GOT3 (cell line): ENCODE measurements around the gene PDE7B.
"Not testable (repeated sequence)": the region's sequence is repeated elsewhere in the genome, so short reads cannot be mapped to it uniquely, and the experiment has no call there.

Experiments used
- DNase-seq: peaks from one replicate; lab custom pipeline; 2025; ENCODE audit warnings: mixed read lengths; lab: John Stamatoyannopoulos, UW

PDE7B gene

DNA sequence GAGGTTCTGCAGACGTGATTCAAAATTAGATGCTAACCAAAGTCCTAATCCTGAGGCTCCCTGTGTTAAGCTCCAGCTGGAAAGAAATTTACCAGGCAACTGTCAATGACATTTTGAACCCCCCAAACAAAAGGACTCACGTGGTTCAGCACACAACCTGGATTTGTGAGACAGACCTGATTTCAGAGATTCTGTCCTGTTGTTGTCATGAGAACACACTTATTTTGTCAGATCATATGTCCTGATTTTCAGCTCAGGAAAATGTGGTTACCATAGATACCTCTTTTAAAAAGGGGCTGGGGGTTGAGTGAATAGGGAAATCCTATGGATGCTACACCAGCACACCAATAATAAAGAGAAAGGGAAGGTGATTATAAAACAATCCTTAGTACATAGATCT is 337.0 kb downstream of the PDE7B start:
- no peak for DNase-seq

- no peak for DNase-seq
Observed at GRCh38 chr6:136189104-136189503, 337.6 kb downstream of the PDE7B start.

- no peak for DNase-seq
Observed at GRCh38 chr6:136191606-136192312, 340.3 kb downstream of the PDE7B start.

- DNase-seq = no peak
Observed at GRCh38 chr6:136192902-136193301, 341.4 kb downstream of the PDE7B start.

- DNase-seq = no peak
Observed at GRCh38 chr6:136201732-136202131, 350.2 kb downstream of the PDE7B start.

DNA sequence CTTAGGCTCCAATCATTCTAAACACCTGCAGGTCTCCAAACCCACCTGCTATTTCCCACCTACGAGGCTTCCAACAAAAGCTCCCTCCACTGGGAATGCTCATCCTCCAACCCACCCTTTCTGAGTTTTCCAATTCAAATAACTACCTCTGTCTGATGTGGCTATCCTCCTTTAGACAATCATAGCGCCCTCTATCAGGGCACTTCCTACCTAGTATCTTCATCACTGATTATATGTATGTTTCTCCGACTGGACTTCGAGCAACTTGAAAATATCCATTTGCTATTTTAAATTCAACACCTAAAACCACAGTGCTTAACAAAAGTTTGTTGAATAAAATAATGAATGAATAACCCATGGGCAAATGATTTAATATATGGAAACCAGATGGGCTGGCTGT is 357.3 kb downstream of the PDE7B start:
- no peak for DNase-seq

- DNase-seq = no peak
Observed at GRCh38 chr6:136209496-136209895, 358.0 kb downstream of the PDE7B start.

GRCh38 chr6:136210398-136211165 is 359.1 kb downstream of the PDE7B start:
- no peak for DNase-seq

- no peak for DNase-seq
Observed at GRCh38 chr6:136212608-136213007, 361.1 kb downstream of the PDE7B start.

GRCh38 chr6:136213012-136213539 is 361.6 kb downstream of the PDE7B start:
- DNase-seq = no peak

GRCh38 chr6:136213853-136214252 is 362.4 kb downstream of the PDE7B start:
- no peak for DNase-seq

DNA sequence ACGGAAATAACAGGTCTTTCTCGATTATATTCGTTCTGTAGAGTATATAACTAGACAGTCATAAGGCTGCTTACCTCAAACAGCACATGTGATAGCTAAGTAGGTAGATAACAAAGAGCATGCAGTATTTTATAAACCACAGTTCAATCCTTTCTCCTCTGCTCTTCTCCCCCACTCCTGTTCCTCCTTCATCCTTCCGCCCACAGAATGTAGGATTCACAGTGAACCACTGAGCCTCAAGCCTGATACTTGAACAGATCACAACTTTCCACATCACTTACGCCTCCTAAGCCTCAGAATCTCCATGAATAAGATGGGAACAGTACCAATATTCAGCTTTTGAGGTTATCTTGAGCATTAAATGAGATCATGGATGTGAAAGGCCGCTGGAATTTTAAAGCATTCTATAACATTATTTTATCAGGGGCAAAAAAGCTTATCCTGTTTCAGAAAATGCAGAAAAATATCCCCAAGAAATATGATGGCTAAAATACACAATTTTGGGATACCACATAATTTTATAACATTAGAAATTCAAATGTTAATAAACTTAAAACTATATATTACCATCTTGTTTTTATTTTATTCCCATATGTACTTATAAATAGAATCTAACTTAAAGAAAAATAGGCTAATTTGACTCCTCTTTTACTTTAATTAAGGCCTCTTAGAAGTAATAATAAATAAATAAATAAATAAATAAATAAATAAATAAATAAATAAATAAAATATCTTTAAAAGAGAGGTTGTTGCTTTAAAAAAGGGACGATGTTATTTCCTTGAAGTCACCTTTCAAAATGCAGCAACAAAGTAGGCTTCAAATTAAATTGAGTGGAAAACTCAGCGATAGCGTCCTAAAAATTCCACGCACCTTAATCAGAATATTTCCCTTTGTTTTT is 365.3 kb downstream of the PDE7B start:
- no peak for DNase-seq

GRCh38 chr6:136224974-136225373 is 373.5 kb downstream of the PDE7B start:
- not testable (repeated sequence) for DNase-seq

GRCh38 chr6:136225496-136225895 is 374.0 kb downstream of the PDE7B start:
- no peak for DNase-seq

DNA sequence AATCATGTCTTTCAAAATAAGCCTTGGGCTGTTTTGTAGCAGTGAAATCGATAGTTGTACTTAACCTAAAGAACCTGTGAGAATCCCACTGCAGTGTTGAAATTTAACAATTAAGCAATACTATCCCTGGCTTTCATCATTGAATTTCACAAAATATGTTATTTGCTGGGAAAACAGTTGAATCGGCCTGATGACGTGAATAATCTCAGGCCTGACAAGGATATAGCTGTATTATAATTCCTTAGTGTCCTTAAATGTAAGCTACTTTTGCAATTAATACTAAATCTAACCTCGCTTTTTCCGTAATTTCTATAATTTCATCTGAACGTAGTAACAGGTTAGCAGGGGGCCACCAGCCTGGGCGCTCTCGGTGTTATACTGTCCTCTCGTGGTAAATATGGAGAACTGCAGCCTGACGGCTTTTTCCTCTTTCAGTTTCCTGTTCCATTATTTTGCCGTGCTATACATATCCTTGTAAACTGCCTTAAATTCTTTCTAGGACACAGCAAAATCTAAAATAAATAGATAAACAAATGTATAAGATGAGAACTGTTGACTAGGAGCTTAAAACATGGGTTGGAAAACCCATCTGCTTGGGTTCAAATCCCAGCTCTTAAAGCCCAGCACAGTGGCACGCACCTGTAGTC is 374.6 kb downstream of the PDE7B start:
- DNase-seq = no peak

GRCh38 chr6:136226674-136227377 is 375.3 kb downstream of the PDE7B start:
- no peak for DNase-seq

GRCh38 chr6:136228814-136229213 is 377.3 kb downstream of the PDE7B start:
- DNase-seq = no peak

- no peak for DNase-seq
Observed at GRCh38 chr6:136230219-136230853, 378.8 kb downstream of the PDE7B start.

DNA sequence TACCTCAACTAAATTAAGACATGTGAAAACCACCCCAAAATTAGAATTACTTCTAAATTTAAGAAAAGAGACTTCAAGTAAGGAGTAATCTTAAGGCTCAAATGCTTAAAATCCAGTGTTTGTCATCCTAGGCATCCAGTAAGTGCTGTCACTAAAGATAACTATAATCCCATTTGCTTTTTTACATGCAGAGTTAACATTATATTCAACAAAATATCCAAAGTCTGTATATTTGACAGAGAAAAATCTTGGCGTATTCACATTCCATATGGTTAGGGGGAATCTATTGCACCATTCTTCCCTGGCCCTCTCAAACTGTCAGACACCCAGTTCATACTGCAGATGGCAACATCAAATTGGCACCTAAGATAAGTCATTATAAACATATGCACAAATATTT is 381.2 kb downstream of the PDE7B start:
- no peak for DNase-seq

- DNase-seq = no peak
Observed at GRCh38 chr6:136235233-136235564, 383.7 kb downstream of the PDE7B start.
